KOPT-K1 (cell line): ENCODE results near the gene EIF2B5.
"Not testable (repeated sequence)": the region's sequence is repeated elsewhere in the genome, so short reads cannot be mapped to it uniquely, and the experiment has no call there.

ENCODE experiments used
- H3K27ac ChIP-seq: fragments of 200-600 bp; sonication (generic); 2 replicates; pipeline ENCODE4 v1.5.1; 2016; ENCODE audit warnings: antibody characterized with exemption, mild to moderate bottlenecking, low read depth, low read length; ENCODE audit not compliant: poor library complexity, severe bottlenecking
- H3K36me3 ChIP-seq: fragments of 200-600 bp; sonication (generic); 2 replicates; pipeline ENCODE4 v1.5.1; 2017; ENCODE audit warnings: antibody characterized with exemption, mild to moderate bottlenecking, low read length, moderate library complexity; ENCODE audit not compliant: insufficient read depth
- H3K9me3 ChIP-seq: fragments of 200-600 bp; sonication (generic); 2 replicates; pipeline ENCODE4 v1.5.1; 2017; ENCODE audit warnings: antibody characterized with exemption, low read length, mild to moderate bottlenecking; ENCODE audit not compliant: insufficient read depth, poor library complexity, severe bottlenecking

Gene EIF2B5

DNA sequence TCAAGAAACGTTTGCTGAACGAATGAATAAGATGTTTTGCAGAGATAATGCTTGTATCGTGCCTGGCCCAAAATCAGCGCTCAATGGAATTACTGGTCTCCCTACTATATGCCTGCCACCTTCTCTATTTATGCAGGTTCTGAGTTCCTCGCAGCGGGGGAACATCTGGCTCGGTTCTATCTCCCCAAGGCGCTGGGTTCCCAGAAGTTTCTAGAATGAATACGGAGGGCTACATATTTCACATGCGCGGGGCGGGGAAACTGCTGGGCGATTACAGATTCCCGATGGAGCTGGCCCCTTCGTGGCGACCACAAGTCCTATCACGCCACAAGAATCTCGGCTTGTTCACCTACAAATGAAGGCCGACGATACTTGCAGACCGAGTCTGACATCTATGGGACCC is 411 bp upstream of the EIF2B5 start:
- H3K36me3 ChIP-seq = peaks cover 24% of the 10 kb centered on the region
- no peaks in the 10 kb centered on the region for H3K9me3 ChIP-seq
- peak overlapping the region; percentile 78 for H3K27ac ChIP-seq

DNA sequence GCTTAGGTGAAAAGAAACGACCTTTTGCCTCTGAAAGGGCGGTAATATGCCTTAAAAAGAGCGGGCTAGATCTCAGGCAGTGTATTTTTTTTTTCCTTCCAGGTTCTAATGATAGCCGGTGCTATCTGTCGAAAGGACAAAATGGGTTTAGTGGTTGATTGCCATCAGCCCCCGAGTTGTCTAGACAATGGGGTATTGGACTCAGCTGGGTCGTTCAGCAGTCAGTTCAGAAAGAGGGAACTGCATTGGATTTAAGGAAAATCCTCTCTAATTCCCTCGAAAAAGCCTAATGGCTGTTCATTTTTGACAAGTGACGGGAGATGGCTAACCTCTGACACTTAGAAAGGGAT is 728 bp downstream of the EIF2B5 start:
- Histone ChIP-seq H3K27ac (peak overlapping the region; percentile 78), H3K9me3 (no peaks in the 10 kb centered on the region), H3K36me3 (peaks cover 36% of the 10 kb centered on the region)

DNA sequence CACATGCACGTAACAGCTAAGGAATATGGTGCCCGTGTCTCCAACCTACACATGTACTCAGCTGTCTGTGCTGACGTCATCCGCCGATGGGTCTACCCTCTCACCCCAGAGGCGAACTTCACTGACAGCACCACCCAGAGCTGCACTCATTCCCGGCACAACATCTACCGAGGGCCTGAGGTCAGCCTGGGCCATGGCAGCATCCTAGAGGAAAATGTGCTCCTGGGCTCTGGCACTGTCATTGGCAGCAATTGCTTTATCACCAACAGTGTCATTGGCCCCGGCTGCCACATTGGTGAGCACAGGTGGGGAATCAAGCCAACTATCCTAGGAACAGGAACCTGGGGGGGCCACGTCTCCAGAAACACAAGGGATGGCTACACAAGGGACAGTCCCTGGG is 5.3 kb downstream of the EIF2B5 start:
- Histone ChIP-seq H3K36me3 (peaks cover 81% of the 10 kb centered on the region), H3K9me3 (no peaks in the 10 kb centered on the region)

DNA sequence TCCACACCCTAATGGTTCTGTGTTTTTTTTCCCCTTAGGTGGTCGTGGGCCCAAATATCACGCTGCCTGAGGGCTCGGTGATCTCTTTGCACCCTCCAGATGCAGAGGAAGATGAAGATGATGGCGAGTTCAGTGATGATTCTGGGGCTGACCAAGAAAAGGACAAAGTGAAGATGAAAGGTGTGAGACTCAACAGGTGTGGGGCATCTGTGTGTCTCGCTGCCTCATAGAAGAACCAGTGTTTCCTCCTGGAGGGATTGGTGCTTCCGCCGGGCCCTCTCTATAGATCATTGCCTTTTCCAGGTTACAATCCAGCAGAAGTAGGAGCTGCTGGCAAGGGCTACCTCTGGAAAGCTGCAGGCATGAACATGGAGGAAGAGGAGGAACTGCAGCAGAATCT is 7.0 kb downstream of the EIF2B5 start:
- H3K36me3 ChIP-seq = peaks cover 87% of the 10 kb centered on the region

More for the DNA sequence above, 5.3 kb downstream of the EIF2B5 start:
- no peak overlapping the region for H3K27ac ChIP-seq

DNA sequence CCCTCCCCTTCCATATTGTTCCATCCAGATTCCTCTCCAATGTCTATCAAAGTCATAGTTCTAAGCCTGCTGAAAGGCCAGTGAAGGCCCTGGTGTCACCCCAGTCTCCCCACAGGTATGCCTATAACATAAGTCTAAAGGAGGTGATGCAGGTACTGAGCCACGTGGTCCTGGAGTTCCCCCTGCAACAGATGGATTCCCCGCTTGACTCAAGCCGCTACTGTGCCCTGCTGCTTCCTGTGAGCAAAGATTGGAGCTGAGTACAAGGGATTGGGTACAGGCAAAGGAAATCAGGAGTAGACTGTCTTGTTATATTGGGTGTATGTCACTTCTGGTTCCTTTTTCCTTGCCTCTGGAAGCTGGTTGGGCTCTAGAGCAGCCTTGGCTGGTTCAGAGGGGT is 8.2 kb downstream of the EIF2B5 start:
- Histone ChIP-seq H3K36me3 (peaks cover 76% of the 10 kb centered on the region), H3K27ac (no peak overlapping the region), H3K9me3 (no peaks in the 10 kb centered on the region)

More for the DNA sequence above, 7.0 kb downstream of the EIF2B5 start:
- Histone ChIP-seq H3K27ac (no peak overlapping the region), H3K9me3 (no peaks in the 10 kb centered on the region)

DNA sequence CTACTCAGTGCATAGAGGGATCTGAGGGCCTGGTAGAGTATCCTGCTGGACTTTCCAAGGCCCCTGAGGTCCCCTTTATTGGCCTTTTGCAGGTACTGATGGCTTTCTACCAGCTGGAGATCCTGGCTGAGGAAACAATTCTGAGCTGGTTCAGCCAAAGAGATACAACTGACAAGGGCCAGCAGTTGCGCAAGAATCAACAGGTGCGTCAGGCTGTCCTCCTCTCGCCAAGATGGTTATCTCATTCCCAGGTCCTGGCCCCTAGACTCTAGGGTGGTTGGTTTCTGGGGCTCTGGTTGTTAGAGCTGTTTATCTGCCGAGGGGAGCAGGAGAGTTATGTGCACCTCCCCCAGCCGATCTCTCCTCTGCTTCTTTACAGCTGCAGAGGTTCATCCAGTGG is 9.3 kb downstream of the EIF2B5 start:
- Histone ChIP-seq H3K36me3 (peaks cover 71% of the 10 kb centered on the region), H3K27ac (no peak overlapping the region), H3K9me3 (no peaks in the 10 kb centered on the region)

DNA sequence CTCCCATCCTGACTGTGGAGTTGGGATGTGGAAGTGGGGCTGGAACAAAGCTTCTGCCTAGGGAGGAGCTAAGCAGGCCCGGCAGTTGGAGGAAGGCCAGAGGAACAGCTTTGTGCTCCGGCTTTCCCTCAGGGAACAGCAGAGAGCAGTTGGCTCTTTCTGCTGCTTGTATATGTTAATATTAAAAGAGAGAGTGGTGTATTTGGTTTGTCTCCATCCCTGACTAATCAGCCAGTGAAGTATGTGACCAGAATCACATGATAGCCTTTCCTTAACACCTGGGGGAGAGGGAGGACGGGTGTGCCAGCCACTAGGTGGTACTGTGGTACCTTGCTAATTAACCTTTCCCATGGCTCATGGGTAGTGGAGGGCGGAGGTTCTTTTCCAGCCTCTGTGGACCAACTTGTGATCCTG is 10.0 kb downstream of the EIF2B5 start:
- H3K27ac ChIP-seq = no peak overlapping the region
- H3K36me3 ChIP-seq = peaks cover 67% of the 10 kb centered on the region

DNA sequence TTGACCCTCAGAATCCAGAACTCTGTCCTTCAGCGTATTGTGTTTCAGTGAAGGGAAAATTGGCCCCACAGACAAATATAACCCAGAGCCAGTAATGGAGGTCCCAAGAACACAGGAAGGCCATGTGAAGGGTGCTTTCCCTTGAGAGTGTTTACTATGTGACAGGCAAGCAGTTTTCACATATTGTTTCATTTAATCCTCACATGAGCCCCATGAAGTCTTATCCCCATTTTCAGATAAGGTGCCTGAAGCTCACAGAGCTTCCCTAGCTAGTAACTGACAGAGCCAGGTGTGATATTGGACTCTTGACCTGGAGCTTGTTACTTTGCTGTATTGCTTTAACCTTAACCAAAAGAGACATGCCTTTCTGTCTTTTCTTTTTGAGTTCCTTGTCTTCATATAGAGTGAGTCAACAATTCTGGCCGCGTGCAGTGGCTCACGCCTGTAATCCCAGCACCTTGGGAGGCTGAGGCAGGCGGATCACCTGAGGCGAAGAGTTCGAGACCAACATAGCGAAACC is 10.7 kb downstream of the EIF2B5 start:
- H3K27ac ChIP-seq = no peak overlapping the region
- H3K36me3 ChIP-seq = peaks cover 60% of the 10 kb centered on the region

More for the DNA sequence above, 10.0 kb downstream of the EIF2B5 start:
- H3K9me3 ChIP-seq = no peaks in the 10 kb centered on the region

DNA sequence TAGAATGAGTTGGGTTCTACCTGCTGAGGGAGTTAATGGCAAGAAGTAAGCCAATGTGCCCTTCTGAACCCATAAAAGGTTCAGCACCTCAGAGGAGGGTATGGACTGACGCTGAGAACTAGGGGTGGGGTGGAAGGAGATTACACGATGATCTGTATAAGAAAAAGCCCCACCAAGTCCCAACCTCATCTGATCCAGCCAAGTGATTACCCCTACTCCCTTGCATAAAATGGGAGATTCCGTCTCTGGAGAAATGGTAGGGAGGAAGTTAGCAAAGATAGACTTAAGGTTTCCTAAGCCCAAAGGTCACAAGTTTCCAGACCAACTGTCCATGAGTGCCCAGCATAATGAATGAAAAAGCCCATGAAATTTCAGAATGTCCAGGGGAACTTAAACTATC is 12.9 kb downstream of the EIF2B5 start:
- H3K9me3 ChIP-seq = no peaks in the 10 kb centered on the region
- H3K36me3 ChIP-seq = peaks cover 37% of the 10 kb centered on the region
- no peak overlapping the region for H3K27ac ChIP-seq

More for the DNA sequence above, 10.7 kb downstream of the EIF2B5 start:
- no peaks in the 10 kb centered on the region for H3K9me3 ChIP-seq

DNA sequence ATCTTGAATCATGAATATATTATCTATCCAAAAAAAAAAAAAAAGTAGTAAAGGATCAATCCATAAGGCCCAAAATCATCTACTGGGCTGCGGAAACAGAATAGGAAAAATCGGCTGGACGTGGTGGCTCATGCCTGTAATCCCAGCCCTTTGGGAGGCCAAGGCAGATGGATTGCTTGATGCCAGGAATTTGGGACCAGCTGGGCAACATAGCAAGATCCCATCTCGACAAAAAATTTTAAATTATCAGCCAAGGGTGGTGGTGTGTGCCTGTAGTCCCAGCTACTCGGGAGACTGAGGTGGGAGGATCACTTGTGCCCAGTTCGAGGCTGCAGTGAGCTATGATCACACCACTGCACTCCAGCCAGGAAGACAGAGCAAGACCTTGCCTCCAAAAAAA is 14.0 kb downstream of the EIF2B5 start:
- H3K27ac ChIP-seq = no peak overlapping the region
- H3K9me3 ChIP-seq = no peaks in the 10 kb centered on the region
- H3K36me3 ChIP-seq = peaks cover 27% of the 10 kb centered on the region

DNA sequence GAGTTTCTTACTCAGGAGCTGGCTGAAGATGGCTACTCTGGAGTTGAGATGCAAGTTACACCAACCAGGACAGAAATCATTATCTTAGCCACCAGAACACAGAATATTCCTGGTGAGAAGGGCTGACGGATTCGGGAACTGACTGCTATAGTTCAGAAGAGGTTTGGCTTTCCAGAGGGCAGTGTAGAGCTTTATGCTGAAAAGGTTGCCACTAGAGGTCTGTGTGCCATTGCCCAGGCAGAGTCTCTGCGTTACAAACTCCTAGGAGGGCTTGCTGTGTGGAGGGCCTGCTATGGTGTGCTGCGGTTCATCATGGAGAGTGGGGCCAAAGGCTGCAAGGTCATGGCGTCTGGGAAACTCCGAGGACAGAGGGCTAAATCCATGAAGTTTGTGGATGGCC is 14.6 kb downstream of the EIF2B5 start:
- H3K36me3 ChIP-seq = peaks cover 20% of the 10 kb centered on the region
- not testable (repeated sequence) for H3K27ac ChIP-seq

DNA sequence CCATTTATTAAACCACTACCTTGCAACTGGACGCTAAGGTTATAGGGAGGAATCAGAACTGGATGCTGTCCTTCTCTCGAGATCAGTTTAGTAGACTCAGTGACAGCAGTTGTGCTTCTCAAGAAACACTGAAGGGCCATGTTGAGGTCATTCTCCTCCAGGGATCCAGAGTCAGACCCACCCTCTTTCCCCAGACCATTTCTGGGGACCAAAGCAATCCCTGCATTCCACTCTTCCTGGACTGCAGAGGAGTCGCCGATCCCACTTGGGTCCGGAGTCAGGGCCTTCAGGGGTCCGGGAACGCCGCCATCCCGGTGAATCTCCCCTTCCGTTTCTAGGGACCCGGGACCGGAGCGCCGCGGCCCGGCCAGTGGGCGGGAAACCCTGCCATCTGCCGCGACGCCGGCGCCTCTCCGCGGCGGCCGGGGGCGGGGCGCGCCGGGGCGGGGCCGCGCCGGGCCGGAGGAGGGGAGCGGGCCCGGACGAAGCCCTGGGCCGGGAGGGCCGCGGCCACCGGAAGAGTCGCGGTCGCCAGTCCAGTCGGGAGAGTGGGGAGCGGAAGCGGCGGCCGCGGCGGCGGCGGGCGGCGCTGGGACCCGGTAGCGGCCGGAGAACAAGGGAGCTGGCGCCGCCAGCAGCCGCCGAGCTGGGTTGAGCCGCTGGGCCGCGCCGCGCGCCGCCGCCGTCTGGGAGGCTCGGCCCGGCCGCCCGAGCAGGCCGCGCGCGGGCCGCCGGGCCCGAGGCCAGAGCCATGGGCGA is 19.9 kb downstream of the EIF2B5 start, which contains the start of gene DVL3:
Gene DVL3 (plus strand): TSS at position 493 of the 759 bp plus-strand sequence. CDS start 259 bp downstream, at position 752.
- Histone ChIP-seq H3K9me3 (no peaks in the 10 kb centered on the region), H3K27ac (peak within 1 kb of the TSS; percentile 66), H3K36me3 (no peaks in the 10 kb centered on the region)

More for the DNA sequence above, 14.6 kb downstream of the EIF2B5 start:
- not testable (repeated sequence) for H3K9me3 ChIP-seq

DNA sequence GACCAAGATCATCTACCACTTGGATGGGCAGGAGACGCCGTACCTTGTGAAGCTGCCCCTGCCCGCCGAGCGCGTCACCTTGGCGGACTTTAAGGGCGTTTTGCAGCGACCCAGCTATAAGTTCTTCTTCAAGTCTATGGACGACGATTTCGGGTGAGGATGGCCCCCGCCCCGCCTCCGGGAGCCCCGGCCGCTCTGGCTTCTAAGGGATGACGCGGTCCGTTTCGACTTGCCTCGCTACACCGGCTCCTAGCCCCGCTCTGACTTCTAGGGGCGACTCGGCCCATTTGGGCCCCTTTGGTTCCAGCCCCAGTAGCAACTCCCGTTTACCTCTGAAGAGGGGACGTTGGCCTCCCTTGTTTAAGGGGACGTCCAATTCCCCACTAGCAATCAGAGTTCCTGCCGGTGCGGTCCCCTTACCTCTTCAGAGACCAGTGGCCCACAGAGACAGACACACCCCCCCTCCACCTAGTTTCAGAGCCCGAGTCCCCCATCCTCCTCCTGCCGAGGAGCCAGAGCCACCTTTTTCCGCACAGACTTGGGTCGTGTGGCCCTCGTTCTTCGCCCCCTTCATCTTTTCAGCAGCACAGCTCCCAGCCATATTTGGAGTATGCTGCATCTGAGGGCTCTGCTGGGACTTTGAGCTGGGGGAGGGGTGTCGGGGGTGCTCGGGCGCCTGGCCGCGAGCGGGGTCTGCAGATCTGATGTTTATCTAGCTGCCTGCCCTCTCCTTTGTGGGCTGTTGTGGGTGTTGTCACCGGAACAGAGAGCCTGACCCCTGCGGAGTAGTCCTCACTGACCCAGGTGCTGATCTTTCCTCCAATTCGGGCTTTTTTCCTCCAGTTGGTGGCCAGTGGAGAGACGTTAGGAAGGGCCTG is 20.7 kb downstream of the EIF2B5 start:
- Histone ChIP-seq H3K36me3 (no peaks in the 10 kb centered on the region), H3K27ac (peak overlapping the region; percentile 66), H3K9me3 (no peaks in the 10 kb centered on the region)

DNA sequence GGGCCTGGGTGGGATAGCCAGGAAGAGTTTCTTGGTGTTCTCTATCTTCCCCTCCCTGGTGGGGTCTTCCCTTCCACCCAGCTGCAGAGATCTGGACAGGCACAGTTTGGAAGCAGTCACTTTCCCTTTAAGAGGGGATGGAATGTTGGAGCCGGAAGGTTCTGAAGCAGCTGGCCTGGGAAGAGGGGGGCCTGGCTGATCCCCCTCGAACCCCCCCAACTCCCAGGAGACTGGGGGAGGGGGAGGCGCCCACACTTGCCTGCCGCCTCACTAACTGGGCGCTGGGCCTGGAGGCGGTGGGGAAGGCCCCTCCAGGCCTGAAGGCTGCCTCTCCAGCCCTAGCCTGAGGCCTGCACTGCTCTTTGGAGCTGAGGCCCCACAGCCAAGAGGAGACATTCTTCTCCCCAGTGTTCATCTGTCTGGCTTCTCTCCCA is 21.4 kb downstream of the EIF2B5 start:
- Histone ChIP-seq H3K9me3 (no peaks in the 10 kb centered on the region), H3K27ac (peak overlapping the region; percentile 66), H3K36me3 (no peaks in the 10 kb centered on the region)

DNA sequence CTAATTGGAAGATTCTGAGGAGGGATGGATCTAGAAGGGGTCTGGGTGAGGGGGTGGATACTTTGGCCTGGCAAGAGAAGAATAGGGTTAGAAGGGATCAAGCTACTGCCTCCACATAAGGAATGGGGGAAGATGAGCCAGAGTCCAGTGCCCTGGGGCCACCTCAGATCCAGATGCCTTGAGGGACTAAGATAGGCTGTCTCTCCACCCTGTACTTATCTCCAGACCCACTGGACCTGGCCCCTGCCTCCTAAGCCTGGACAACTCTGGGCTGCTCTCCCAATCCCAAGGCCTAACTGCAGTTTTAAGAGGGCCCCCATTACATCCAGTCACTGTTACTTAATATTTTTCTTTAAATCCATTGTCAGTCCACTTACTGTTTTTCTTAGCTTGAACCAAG is 22.0 kb downstream of the EIF2B5 start:
- peak overlapping the region; percentile 66 for H3K27ac ChIP-seq

More for the DNA sequence above, 22.0 kb downstream of the EIF2B5 start:
- no peaks in the 10 kb centered on the region; the same call in 1 of the 2 replicates for H3K36me3 ChIP-seq
- H3K9me3 ChIP-seq = no peaks in the 10 kb centered on the region
